Activated CD4-positive, alpha-beta memory T cell treated with anti-CD3 and anti-CD28 coated beads for 36 hours (primary cell): ENCODE measurements around the gene CTNNBIP1. TPM values are rescaled to one million over a fixed set of nuclear protein-coding genes. Genes with fewer than 3 reads are reported as not detected.
A peak's percentile ranks its signal among the peaks of the same experiment; 100 is the strongest.

Experiments
- CTCF ChIA-PET: fragments of 350-600 bp; sonication (Branson Sonifier 250); formaldehyde crosslinking; loops from one replicate; lab custom pipeline; 2021; ENCODE audit warnings: antibody characterized with exemption, inconsistent platforms; lab: Charles Lee
- POLR2A ChIA-PET: fragments of 350-600 bp; sonication (Branson Sonifier 250); formaldehyde crosslinking; loops from one replicate; lab custom pipeline; 2021; ENCODE audit warnings: antibody characterized with exemption; lab: Charles Lee
- DNase-seq: peaks from one replicate; pipeline ENCODE4 v3.0.0-alpha.2; 2020
- H3K27ac Mint-ChIP-seq: one replicate; pipeline ENCODE4 v1.8.0; 2021; ENCODE audit warnings: mixed read lengths
- H3K27me3 Mint-ChIP-seq: one replicate; pipeline ENCODE4 v1.8.0; 2021; ENCODE audit warnings: mixed read lengths
- H3K36me3 Mint-ChIP-seq: one replicate; pipeline ENCODE4 v1.8.0; 2021; ENCODE audit warnings: mixed read lengths
- H3K4me1 Mint-ChIP-seq: one replicate; pipeline ENCODE4 v1.8.0; 2021; ENCODE audit warnings: low read depth, mixed read lengths
- H3K4me3 Mint-ChIP-seq: one replicate; pipeline ENCODE4 v1.8.0; 2021; ENCODE audit warnings: mild to moderate bottlenecking, mixed read lengths
- H3K9me3 Mint-ChIP-seq: one replicate; pipeline ENCODE4 v1.8.0; 2021; ENCODE audit warnings: mixed read lengths
- intact Hi-C: fragments of 100-400 bp; cut with micrococcal nuclease; formaldehyde crosslinking; loops from one replicate; pipeline ENCODE4 v1.15.1; 2023
- total RNA-seq, 2 experiments: library from RNA; stranded (reverse); gene quantifications; one replicate each; pipeline ENCODE4 v1.2.3, GENCODE V29; 2021

CTNNBIP1 gene
- total RNA-seq, 2 experiments from 2014 or later, result 11.0 to 13.2 TPM

GRCh38 chr1:9903801-9904527, 6.1 kb downstream of the CTNNBIP1 start:
- no peaks in the 10 kb centered on the region for H3K27me3 Mint-ChIP-seq
- no peaks in the 10 kb centered on the region for H3K9me3 Mint-ChIP-seq
- H3K27ac Mint-ChIP-seq, result peak overlapping the region; percentile 75
- ChIA-PET CTCF (interaction anchor here (0.6 to 1.8 kb wide), 11 partner anchors 10 to 306 kb away, joined by 3 to 15 read pairs (median 5); partner anchors contain the start of genes KIF1B, LZIC and NMNAT1), POLR2A (interaction anchor here (0.6 to 2.0 kb wide), 11 partner anchors 10 to 607 kb away, joined by 3 to 13 read pairs (median 3); partner anchors contain the start of genes KIF1B, LZIC and NMNAT1)
- intact Hi-C loops, result loop anchor here (1.0 to 5.0 kb wide), 5 partner anchors 29 to 608 kb away; partner anchors contain the start of genes LZIC and NMNAT1
- H3K4me1 Mint-ChIP-seq, result peaks cover 43% of the 10 kb centered on the region
- no peak overlapping the region for H3K4me3 Mint-ChIP-seq
- no peaks in the 10 kb centered on the region for H3K36me3 Mint-ChIP-seq
- peak; percentile 63 for DNase-seq

DNA sequence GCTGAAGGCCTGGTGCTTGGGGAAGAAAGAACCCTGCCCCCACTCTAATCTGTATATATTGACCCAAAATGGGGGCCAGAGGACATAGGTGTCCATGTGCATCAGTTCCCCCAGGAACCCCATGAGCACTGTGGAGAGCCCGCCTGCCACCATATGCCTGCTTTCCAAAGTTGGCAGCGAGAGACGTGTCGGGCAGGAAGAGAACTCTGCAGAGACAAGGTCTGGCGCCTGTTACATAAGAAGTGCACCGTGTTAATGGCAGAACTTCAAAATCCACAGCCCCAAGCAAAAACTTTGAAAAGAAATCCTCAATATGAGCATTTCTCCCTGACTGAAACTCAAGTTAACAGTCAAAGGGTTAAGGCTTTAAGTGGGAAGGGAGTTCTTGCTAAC, 8.0 kb downstream of the CTNNBIP1 start:
- H3K27me3 Mint-ChIP-seq, result no peaks in the 10 kb centered on the region
- H3K4me3 Mint-ChIP-seq, result no peak overlapping the region
- no peaks in the 10 kb centered on the region for H3K36me3 Mint-ChIP-seq
- peaks cover 32% of the 10 kb centered on the region for H3K4me1 Mint-ChIP-seq
- no peak for DNase-seq
- intact Hi-C loops, result loop anchor here (5.0 kb wide), 2 partner anchors 175 to 610 kb away; no protein-coding TSS in a partner anchor
- H3K27ac Mint-ChIP-seq, result no peak overlapping the region
- no peaks in the 10 kb centered on the region for H3K9me3 Mint-ChIP-seq
- POLR2A ChIA-PET, result no interaction called here
- CTCF ChIA-PET, result interaction anchor here (0.8 kb wide), 1 partner anchor 28 kb away, joined by 4 read pairs; no protein-coding TSS in a partner anchor

GRCh38 chr1:9901148-9902059, 8.7 kb downstream of the CTNNBIP1 start:
- ChIA-PET POLR2A (no interaction called here), CTCF (interaction anchor here (0.8 kb wide), 1 partner anchor 27 kb away, joined by 4 read pairs; no protein-coding TSS in a partner anchor)
- H3K36me3 Mint-ChIP-seq, result no peaks in the 10 kb centered on the region
- H3K4me3 Mint-ChIP-seq, result no peak overlapping the region
- DNase-seq, result no peak
- no peaks in the 10 kb centered on the region for H3K9me3 Mint-ChIP-seq
- intact Hi-C loops, result loop anchor here (5.0 kb wide), 2 partner anchors 174 to 611 kb away; no protein-coding TSS in a partner anchor
- no peaks in the 10 kb centered on the region for H3K27me3 Mint-ChIP-seq
- H3K4me1 Mint-ChIP-seq, result peaks cover 32% of the 10 kb centered on the region
- H3K27ac Mint-ChIP-seq, result no peak overlapping the region

- Mint-ChIP-seq H3K27ac (no peak overlapping the region), H3K9me3 (no peaks in the 10 kb centered on the region), H3K4me1 (peaks cover 30% of the 10 kb centered on the region), H3K36me3 (no peaks in the 10 kb centered on the region), H3K4me3 (no peak overlapping the region), H3K27me3 (no peaks in the 10 kb centered on the region)
- intact Hi-C loops, result loop anchor here (5.0 kb wide), 2 partner anchors 173 to 612 kb away; no protein-coding TSS in a partner anchor
- no peak for DNase-seq
- ChIA-PET CTCF (no interaction called here), POLR2A (no interaction called here)
These were observed 9.7 kb downstream of the CTNNBIP1 start for GRCh38 chr1:9900142-9901043.

DNA sequence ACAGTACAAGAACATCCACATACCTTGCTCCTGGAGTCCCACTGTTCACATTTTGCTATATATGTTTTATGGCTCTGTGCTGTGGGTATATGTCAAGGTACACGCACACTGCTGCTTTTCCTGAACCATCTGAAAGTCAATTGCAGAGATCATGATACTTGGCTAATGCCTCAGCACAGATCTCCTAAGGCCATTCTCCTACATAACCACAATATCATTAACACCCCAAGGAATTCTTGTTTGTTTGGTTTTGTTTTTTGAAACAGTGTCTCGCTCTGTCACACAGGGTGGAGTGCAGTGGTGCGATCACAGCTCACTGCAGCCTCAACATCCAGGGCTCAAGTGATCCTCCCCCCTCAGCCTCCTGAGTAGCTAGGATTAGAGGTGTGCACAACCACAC, 16.0 kb downstream of the CTNNBIP1 start:
- ChIA-PET CTCF (interaction anchor here (1.4 kb wide), 1 partner anchor 10 kb away, joined by 3 read pairs; no protein-coding TSS in a partner anchor), POLR2A (interaction anchor here (0.6 kb wide), 1 partner anchor 654 kb away, joined by 4 read pairs; no protein-coding TSS in a partner anchor)
- no peak for DNase-seq
- Mint-ChIP-seq H3K27me3 (no peaks in the 10 kb centered on the region), H3K36me3 (no peaks in the 10 kb centered on the region), H3K9me3 (no peaks in the 10 kb centered on the region), H3K27ac (no peak overlapping the region), H3K4me3 (no peak overlapping the region), H3K4me1 (peaks cover 10% of the 10 kb centered on the region)
- intact Hi-C loops, result no loop called here

- no peak overlapping the region for H3K27ac Mint-ChIP-seq
- H3K27me3 Mint-ChIP-seq, result no peaks in the 10 kb centered on the region
- ChIA-PET CTCF (interaction anchor here (0.8 to 1.4 kb wide), 3 partner anchors 12 to 108 kb away, joined by 3 read pairs; no protein-coding TSS in a partner anchor), POLR2A (interaction anchor here (0.6 to 1.3 kb wide), 3 partner anchors 16 to 26 kb away, joined by 3 to 4 read pairs (median 3); no protein-coding TSS in a partner anchor)
- H3K9me3 Mint-ChIP-seq, result no peaks in the 10 kb centered on the region
- intact Hi-C loops, result no loop called here
- no peak overlapping the region for H3K4me3 Mint-ChIP-seq
- H3K36me3 Mint-ChIP-seq, result no peaks in the 10 kb centered on the region
- no peak for DNase-seq
- H3K4me1 Mint-ChIP-seq, result peaks cover 10% of the 10 kb centered on the region
These were observed 17.2 kb downstream of the CTNNBIP1 start for GRCh38 chr1:9892563-9893528.

- H3K27ac Mint-ChIP-seq, result no peak overlapping the region
- intact Hi-C loops, result no loop called here
- H3K4me3 Mint-ChIP-seq, result no peak overlapping the region
- H3K4me1 Mint-ChIP-seq, result peaks cover 10% of the 10 kb centered on the region
- H3K36me3 Mint-ChIP-seq, result no peaks in the 10 kb centered on the region
- no peaks in the 10 kb centered on the region for H3K9me3 Mint-ChIP-seq
- POLR2A ChIA-PET, result interaction anchor here (1.5 kb wide), 1 partner anchor 12 kb away, joined by 4 read pairs; no protein-coding TSS in a partner anchor
- no peak for DNase-seq
- H3K27me3 Mint-ChIP-seq, result no peaks in the 10 kb centered on the region
- CTCF ChIA-PET, result interaction anchor here (2.9 kb wide), 1 partner anchor 16 kb away, joined by 17 read pairs; no protein-coding TSS in a partner anchor
These were observed 18.9 kb downstream of the CTNNBIP1 start for GRCh38 chr1:9891207-9891606.

GRCh38 chr1:9890224-9890731, 19.8 kb downstream of the CTNNBIP1 start:
- no peaks in the 10 kb centered on the region for H3K9me3 Mint-ChIP-seq
- H3K4me3 Mint-ChIP-seq, result no peak overlapping the region
- CTCF ChIA-PET, result interaction anchor here (2.9 kb wide), 1 partner anchor 15 kb away, joined by 17 read pairs; no protein-coding TSS in a partner anchor
- intact Hi-C loops, result no loop called here
- no peak overlapping the region for H3K27ac Mint-ChIP-seq
- peaks cover 10% of the 10 kb centered on the region for H3K4me1 Mint-ChIP-seq
- POLR2A ChIA-PET, result interaction anchor here (1.5 kb wide), 1 partner anchor 13 kb away, joined by 4 read pairs; no protein-coding TSS in a partner anchor
- no peak for DNase-seq
- no peaks in the 10 kb centered on the region for H3K27me3 Mint-ChIP-seq
- H3K36me3 Mint-ChIP-seq, result no peaks in the 10 kb centered on the region

GRCh38 chr1:9889411-9889810, 20.7 kb downstream of the CTNNBIP1 start:
- intact Hi-C loops, result no loop called here
- H3K9me3 Mint-ChIP-seq, result no peaks in the 10 kb centered on the region
- H3K4me3 Mint-ChIP-seq, result no peak overlapping the region
- ChIA-PET CTCF (interaction anchor here (2.9 kb wide), 1 partner anchor 14 kb away, joined by 17 read pairs; no protein-coding TSS in a partner anchor), POLR2A (interaction anchor here (1.5 kb wide), 1 partner anchor 13 kb away, joined by 4 read pairs; no protein-coding TSS in a partner anchor)
- DNase-seq, result no peak
- no peak overlapping the region for H3K27ac Mint-ChIP-seq
- H3K4me1 Mint-ChIP-seq, result peaks cover 10% of the 10 kb centered on the region
- H3K36me3 Mint-ChIP-seq, result no peaks in the 10 kb centered on the region
- H3K27me3 Mint-ChIP-seq, result no peaks in the 10 kb centered on the region

DNA sequence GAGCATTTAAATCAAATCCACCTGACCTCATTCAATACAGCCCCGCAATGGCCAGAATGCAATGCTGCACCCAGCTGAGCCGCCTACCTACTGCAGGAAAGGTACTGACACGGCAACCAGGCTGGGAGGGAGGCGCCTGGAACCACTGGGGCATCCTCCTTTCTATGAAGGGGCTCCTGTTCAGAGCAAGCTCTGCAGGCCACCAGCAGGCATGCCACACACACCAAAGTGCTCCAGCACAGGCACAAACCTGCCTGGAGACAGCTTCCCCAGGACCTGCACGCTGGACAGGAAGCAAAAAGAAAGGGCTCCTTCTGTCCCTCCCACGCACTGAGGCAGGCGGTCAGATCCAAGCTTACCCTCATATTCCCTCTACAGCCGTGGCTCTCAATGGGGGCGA, 21.2 kb downstream of the CTNNBIP1 start:
- no peaks in the 10 kb centered on the region for H3K27me3 Mint-ChIP-seq
- POLR2A ChIA-PET, result no interaction called here
- DNase-seq, result no peak
- no peak overlapping the region for H3K27ac Mint-ChIP-seq
- no peaks in the 10 kb centered on the region for H3K9me3 Mint-ChIP-seq
- CTCF ChIA-PET, result no interaction called here
- H3K36me3 Mint-ChIP-seq, result no peaks in the 10 kb centered on the region
- H3K4me3 Mint-ChIP-seq, result no peak overlapping the region
- peaks cover 10% of the 10 kb centered on the region for H3K4me1 Mint-ChIP-seq
- intact Hi-C loops, result no loop called here
